GM12873 (cell line): Measurements from ENCODE around the gene DDX20.

Experiments
- CTCF ChIP-seq: IDR thresholded peaks from 2 replicates; pipeline ENCODE4 v1.5.1; 2012; ENCODE audit warnings: low read depth, mild to moderate bottlenecking, moderate library complexity, low read length, control low read depth; ENCODE audit not compliant: insufficient read depth; ENCODE audit errors: missing control alignments

DDX20 gene

GRCh38 chr1:111812306-111812705, 56.6 kb downstream of the DDX20 start:
- no peak for TF ChIP-seq CTCF

GRCh38 chr1:111813440-111814304, 58.0 kb downstream of the DDX20 start:
- TF ChIP-seq CTCF: no peak

GRCh38 chr1:111814305-111814628, 58.6 kb downstream of the DDX20 start:
- no peak for TF ChIP-seq CTCF

GRCh38 chr1:111814642-111815041, 58.9 kb downstream of the DDX20 start:
- TF ChIP-seq CTCF: no peak
